Thyroid gland (tissue), 4 donors: Measurements from ENCODE around the gene PLEKHM2.

Experiments used
- POLR2A ChIP-seq, 2 donors: fragments of 450-650 bp; IDR thresholded peaks; one replicate each; pipeline ENCODE4 v1.6.1; 2017; ENCODE audit warnings: antibody characterized with exemption in 2 of 2, mild to moderate bottlenecking in 2 of 2, moderate library complexity in 1 of 2
- TF ChIP-seq, protein P1 (sequence below), 6 experiments: fragments of 200-600 bp in 3 of 6; fragments of 450-650 bp in 3 of 6; sonication (generic) in 3 of 6; IDR thresholded peaks; one replicate each; pipeline ENCODE4 v1.5.1; 2016 to 2019; ENCODE audit warnings: antibody characterized with exemption in 6 of 6, mild to moderate bottlenecking in 2 of 6, inconsistent platforms in 1 of 6, moderate library complexity in 1 of 6

GRCh38 chr1:15700508-15700907 is 16.4 kb downstream of the PLEKHM2 start:
- TF ChIP-seq, protein P1, sequence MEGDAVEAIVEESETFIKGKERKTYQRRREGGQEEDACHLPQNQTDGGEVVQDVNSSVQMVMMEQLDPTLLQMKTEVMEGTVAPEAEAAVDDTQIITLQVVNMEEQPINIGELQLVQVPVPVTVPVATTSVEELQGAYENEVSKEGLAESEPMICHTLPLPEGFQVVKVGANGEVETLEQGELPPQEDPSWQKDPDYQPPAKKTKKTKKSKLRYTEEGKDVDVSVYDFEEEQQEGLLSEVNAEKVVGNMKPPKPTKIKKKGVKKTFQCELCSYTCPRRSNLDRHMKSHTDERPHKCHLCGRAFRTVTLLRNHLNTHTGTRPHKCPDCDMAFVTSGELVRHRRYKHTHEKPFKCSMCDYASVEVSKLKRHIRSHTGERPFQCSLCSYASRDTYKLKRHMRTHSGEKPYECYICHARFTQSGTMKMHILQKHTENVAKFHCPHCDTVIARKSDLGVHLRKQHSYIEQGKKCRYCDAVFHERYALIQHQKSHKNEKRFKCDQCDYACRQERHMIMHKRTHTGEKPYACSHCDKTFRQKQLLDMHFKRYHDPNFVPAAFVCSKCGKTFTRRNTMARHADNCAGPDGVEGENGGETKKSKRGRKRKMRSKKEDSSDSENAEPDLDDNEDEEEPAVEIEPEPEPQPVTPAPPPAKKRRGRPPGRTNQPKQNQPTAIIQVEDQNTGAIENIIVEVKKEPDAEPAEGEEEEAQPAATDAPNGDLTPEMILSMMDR (IDR thresholded peaks at IDR 0.05) = no peak
- TF ChIP-seq POLR2A (IDR thresholded peaks at IDR 0.05) = no peak
